B cell (primary cell): ENCODE results near the gene MYO1C.

Experiments
- EZH2 ChIP-seq: IDR thresholded peaks from 2 replicates; pipeline ENCODE4 v1.6.1; 2012; ENCODE audit warnings: borderline replicate concordance, low read depth, mild to moderate bottlenecking, moderate library complexity, low read length; ENCODE audit not compliant: insufficient read depth, poor library complexity, severe bottlenecking
- TF ChIP-seq, protein P1 (sequence below): fragments of 200-600 bp; IDR thresholded peaks from one replicate; pipeline ENCODE4 v1.8.0; 2022; ENCODE audit warnings: antibody characterized with exemption, mild to moderate bottlenecking

GRCh38 chr17:1440921-1441320 lies 51.6 kb downstream of the MYO1C start:
- TF ChIP-seq, protein P1, sequence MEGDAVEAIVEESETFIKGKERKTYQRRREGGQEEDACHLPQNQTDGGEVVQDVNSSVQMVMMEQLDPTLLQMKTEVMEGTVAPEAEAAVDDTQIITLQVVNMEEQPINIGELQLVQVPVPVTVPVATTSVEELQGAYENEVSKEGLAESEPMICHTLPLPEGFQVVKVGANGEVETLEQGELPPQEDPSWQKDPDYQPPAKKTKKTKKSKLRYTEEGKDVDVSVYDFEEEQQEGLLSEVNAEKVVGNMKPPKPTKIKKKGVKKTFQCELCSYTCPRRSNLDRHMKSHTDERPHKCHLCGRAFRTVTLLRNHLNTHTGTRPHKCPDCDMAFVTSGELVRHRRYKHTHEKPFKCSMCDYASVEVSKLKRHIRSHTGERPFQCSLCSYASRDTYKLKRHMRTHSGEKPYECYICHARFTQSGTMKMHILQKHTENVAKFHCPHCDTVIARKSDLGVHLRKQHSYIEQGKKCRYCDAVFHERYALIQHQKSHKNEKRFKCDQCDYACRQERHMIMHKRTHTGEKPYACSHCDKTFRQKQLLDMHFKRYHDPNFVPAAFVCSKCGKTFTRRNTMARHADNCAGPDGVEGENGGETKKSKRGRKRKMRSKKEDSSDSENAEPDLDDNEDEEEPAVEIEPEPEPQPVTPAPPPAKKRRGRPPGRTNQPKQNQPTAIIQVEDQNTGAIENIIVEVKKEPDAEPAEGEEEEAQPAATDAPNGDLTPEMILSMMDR = no peak
- no peak for TF ChIP-seq EZH2
